Loucy (cell line): ENCODE measurements around the gene TENT4B.

ENCODE experiments used
- EZH2phosphoT487 ChIP-seq: fragments of 200-600 bp; IDR thresholded peaks from 2 replicates; pipeline ENCODE4 v1.6.1; 2018; ENCODE audit warnings: antibody characterized with exemption, mild to moderate bottlenecking, moderate library complexity, borderline replicate concordance
- TF ChIP-seq, protein P1 (sequence below): fragments of 200-600 bp; sonication (generic); conservative IDR thresholded peaks from 2 replicates; pipeline ENCODE4 v1.5.1; 2014; ENCODE audit warnings: mild to moderate bottlenecking, antibody characterized with exemption, low read length

DNA sequence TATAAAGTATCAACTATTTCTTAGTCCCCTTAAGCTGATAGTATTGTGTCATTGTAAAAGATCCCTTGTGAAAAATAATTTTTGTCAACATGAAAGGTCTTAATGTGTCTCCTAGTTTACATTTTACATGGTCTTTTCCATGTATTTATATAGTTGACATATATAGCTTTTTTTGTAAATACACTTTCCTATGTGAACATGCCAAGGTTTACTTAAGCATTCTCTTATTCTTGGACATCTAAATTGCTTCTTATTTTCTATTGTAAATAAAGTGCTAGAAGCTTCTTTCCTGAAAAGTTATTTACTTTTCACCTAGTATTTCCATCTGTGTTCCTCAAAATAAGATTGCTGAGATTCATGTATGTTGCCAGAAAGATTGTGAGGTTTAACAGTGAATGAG is 29.3 kb downstream of the TENT4B start:
- TF ChIP-seq, protein P1, sequence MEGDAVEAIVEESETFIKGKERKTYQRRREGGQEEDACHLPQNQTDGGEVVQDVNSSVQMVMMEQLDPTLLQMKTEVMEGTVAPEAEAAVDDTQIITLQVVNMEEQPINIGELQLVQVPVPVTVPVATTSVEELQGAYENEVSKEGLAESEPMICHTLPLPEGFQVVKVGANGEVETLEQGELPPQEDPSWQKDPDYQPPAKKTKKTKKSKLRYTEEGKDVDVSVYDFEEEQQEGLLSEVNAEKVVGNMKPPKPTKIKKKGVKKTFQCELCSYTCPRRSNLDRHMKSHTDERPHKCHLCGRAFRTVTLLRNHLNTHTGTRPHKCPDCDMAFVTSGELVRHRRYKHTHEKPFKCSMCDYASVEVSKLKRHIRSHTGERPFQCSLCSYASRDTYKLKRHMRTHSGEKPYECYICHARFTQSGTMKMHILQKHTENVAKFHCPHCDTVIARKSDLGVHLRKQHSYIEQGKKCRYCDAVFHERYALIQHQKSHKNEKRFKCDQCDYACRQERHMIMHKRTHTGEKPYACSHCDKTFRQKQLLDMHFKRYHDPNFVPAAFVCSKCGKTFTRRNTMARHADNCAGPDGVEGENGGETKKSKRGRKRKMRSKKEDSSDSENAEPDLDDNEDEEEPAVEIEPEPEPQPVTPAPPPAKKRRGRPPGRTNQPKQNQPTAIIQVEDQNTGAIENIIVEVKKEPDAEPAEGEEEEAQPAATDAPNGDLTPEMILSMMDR: no peak
- TF ChIP-seq EZH2phosphoT487: no peak
